Measurements from ENCODE around the gene DUS3L. TPM values are rescaled to one million over a fixed set of nuclear protein-coding genes. Genes with fewer than 3 reads are reported as not detected.

Gene DUS3L
- total RNA-seq, 1 experiment from 2014 or later: 35.6 TPM

- no peaks in the 10 kb centered on the region for H3K9me3 ChIP-seq (replicated peaks)
- H3K36me3 ChIP-seq: no peaks in the 10 kb centered on the region
- no peak for DNase-seq (ENCODE audit: low read depth in 1 of 2, low spot score in 2 of 2)
- H3K27ac ChIP-seq: no peak overlapping the region
- H3K27me3 ChIP-seq (replicated peaks): no peaks in the 10 kb centered on the region
- peak overlapping the region; percentile 38 for H3K4me3 ChIP-seq
- peaks cover 8% of the 10 kb centered on the region for H3K4me1 ChIP-seq (replicated peaks)
Measured at GRCh38 chr19:5827342-5827890, 36.5 kb upstream of the DUS3L start.

- Histone ChIP-seq H3K27me3 (replicated peaks) (no peaks in the 10 kb centered on the region), H3K27ac (no peak overlapping the region), H3K4me3 (no peak overlapping the region), H3K9me3 (replicated peaks) (no peaks in the 10 kb centered on the region), H3K4me1 (replicated peaks) (peaks cover 8% of the 10 kb centered on the region), H3K36me3 (no peaks in the 10 kb centered on the region)
- no peak for DNase-seq (ENCODE audit: low read depth in 1 of 2, low spot score in 2 of 2)
Measured at GRCh38 chr19:5826531-5827341, 35.8 kb upstream of the DUS3L start.

DNA sequence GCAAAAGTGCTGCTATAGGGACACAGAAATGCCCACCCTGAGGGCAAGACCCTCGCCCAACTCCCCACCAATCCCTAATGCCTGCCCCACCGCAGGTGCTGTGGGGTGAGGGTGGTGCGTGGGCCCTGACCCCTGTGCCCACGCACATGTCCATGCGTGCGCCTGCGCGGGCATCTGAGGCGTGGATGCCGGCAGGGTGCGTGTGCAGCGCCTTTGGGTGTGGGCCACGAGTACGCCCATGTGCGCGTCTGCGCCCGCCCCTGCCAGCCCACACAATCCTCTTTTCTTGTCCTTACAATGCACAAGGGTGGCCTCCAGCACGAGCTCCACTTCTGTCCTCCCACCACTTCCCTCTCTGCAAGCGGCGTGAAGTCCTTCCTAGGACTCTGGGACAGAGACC lies 34.2 kb upstream of the DUS3L start:
- no peak for DNase-seq (ENCODE audit: low read depth in 1 of 2, low spot score in 2 of 2)
- Histone ChIP-seq H3K27me3 (replicated peaks) (no peaks in the 10 kb centered on the region), H3K9me3 (replicated peaks) (no peaks in the 10 kb centered on the region), H3K4me3 (no peak overlapping the region), H3K27ac (no peak overlapping the region), H3K36me3 (no peaks in the 10 kb centered on the region), H3K4me1 (replicated peaks) (peaks cover 8% of the 10 kb centered on the region)

- Histone ChIP-seq H3K4me1 (replicated peaks) (peaks cover 8% of the 10 kb centered on the region), H3K36me3 (no peaks in the 10 kb centered on the region), H3K27ac (no peak overlapping the region), H3K27me3 (replicated peaks) (no peaks in the 10 kb centered on the region), H3K9me3 (replicated peaks) (no peaks in the 10 kb centered on the region), H3K4me3 (no peak overlapping the region)
- no peak for DNase-seq (ENCODE audit: low read depth in 1 of 2, low spot score in 2 of 2)
Measured at GRCh38 chr19:5824751-5825150, 33.8 kb upstream of the DUS3L start.

DNA sequence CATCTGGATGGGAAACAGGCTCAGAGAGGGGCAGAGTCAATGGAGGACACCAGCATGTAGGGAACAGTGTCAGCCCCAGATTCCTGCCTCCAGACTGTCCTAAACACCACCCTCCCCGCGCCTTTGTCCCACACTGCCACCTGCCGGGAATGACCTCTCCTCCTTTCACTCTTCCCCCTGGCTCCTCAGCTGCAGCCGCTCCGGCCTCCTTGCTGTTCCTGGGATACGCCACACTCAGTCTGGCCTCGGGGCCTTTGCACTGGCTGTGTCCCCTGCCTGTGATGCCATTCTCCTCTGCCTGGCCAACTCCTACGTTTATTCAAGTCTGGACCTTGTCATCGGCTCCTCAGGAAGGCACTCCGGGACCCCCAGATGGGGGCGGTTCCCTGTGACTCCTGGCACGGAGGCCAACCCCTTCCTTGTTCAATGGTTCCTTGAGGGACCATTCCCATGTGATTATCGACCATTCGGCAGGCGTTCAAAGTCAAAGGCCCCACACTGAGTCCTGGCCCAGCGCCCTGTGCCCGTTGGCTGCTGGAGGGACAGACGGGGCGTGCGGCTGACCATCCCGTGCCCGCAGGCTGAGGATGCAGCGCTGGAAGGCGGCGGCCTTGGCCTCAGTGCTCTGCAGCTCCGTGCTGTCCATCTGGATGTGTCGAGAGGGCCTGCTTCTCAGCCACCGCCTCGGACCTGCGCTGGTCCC lies 32.8 kb upstream of the DUS3L start:
- no peak for DNase-seq (ENCODE audit: low read depth in 1 of 2, low spot score in 2 of 2)
- Histone ChIP-seq H3K36me3 (no peaks in the 10 kb centered on the region), H3K27me3 (replicated peaks) (no peaks in the 10 kb centered on the region), H3K4me3 (no peak overlapping the region), H3K27ac (no peak overlapping the region), H3K4me1 (replicated peaks) (peaks cover 8% of the 10 kb centered on the region), H3K9me3 (replicated peaks) (no peaks in the 10 kb centered on the region)

DNA sequence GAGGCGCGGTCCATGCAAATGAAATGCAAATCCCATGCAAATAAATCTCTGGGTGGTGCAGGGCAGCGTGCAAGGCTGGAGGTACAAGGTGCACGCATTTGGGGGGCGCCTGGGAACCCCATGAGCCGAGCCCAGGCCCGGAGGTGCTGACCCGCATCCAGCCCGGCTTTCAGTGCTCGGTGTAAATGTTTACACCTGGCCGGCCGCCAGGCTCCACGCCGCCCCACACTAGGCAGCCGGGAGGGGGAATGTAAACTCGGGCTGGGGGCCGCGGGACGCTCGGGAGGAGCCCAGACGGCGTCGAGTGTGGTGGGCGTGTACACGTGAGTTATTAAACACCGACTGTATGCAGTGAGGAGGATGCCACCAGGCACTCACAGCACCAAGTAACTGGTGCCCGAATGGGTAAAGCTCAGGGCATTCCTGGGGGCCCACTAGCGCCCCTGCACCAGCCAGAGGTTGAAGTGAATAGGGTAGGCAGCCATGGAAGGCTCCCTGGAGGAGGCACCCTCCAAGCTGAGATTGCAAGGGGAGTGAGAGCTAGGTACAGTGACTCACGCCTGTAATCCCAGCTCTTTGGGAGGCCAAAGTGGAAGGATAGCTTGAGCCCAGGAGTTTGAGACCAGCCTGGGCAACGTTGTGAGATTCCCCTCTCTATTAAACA lies 31.4 kb upstream of the DUS3L start:
- Histone ChIP-seq H3K9me3 (replicated peaks) (no peaks in the 10 kb centered on the region), H3K4me3 (no peak overlapping the region), H3K27ac (no peak overlapping the region), H3K4me1 (replicated peaks) (no peaks in the 10 kb centered on the region), H3K27me3 (replicated peaks) (no peaks in the 10 kb centered on the region), H3K36me3 (no peaks in the 10 kb centered on the region)
- no peak for DNase-seq (ENCODE audit: low read depth in 1 of 2, low spot score in 2 of 2)

DNA sequence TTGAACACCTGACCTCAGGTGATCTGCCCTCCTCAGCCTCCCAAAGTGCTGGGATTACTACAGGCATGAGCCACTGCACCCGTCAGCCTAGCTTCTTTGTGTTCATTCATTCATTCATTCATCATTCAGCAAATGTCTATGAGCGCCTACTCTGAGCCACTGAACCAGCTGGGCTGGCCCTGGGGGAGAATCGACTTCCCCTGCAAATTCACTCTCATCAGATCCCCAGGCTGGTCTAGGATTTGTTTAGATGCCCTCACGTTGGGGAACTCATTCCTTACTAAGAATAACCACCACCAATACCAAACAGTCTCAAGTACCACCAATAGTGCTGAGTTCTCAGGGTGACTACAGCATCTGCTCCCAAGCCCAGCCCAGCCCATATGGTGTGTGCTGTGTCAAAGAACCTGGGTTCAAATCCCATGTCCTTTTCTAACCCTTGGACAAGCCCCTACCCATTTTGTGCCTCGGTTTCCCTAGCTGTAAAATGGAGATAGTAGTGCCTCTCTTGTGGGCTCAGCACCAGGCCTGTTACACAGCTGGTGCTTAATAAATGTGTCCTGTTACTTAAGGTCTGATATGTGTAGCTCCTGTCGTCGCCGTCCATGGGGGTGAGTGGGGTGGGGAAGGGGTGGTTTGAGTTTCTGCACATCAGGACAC lies 30.7 kb upstream of the DUS3L start:
- Histone ChIP-seq H3K4me1 (replicated peaks) (no peaks in the 10 kb centered on the region), H3K36me3 (no peaks in the 10 kb centered on the region), H3K27ac (no peak overlapping the region), H3K27me3 (replicated peaks) (no peaks in the 10 kb centered on the region), H3K4me3 (no peak overlapping the region), H3K9me3 (replicated peaks) (no peaks in the 10 kb centered on the region)
- DNase-seq (ENCODE audit: low read depth in 1 of 2, low spot score in 2 of 2): no peak

GRCh38 chr19:5820785-5821184 lies 29.8 kb upstream of the DUS3L start:
- H3K4me1 ChIP-seq (replicated peaks): no peaks in the 10 kb centered on the region
- H3K9me3 ChIP-seq (replicated peaks): no peaks in the 10 kb centered on the region
- no peaks in the 10 kb centered on the region for H3K27me3 ChIP-seq (replicated peaks)
- H3K4me3 ChIP-seq: no peak overlapping the region
- H3K36me3 ChIP-seq: no peaks in the 10 kb centered on the region
- no peak overlapping the region for H3K27ac ChIP-seq
- no peak for DNase-seq (ENCODE audit: low read depth in 1 of 2, low spot score in 2 of 2)

DNA sequence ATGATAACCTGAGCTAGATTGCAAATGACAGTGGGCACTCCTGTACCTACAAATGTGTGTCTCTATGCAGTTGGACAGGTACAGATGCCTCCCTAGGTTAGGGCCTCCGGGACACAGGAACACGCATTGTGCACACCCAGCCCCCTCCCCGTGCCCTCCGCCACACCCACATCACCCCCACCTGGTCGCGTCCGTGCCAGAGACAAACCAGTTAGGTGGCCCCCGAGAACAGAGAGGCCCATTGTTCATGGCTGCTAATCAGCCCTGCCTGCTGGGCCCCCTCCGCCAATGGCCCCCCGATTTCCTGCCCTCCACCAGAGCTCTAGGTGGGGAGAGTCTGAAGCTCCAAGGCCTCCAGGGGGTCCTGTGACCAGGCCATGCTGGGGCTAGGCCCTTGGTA lies 27.6 kb upstream of the DUS3L start:
- no peaks in the 10 kb centered on the region for H3K9me3 ChIP-seq (replicated peaks)
- no peak overlapping the region for H3K27ac ChIP-seq
- no peaks in the 10 kb centered on the region for H3K27me3 ChIP-seq (replicated peaks)
- H3K36me3 ChIP-seq: no peaks in the 10 kb centered on the region
- H3K4me3 ChIP-seq: no peak overlapping the region
- no peak for DNase-seq (ENCODE audit: low read depth in 1 of 2, low spot score in 2 of 2)
- no peaks in the 10 kb centered on the region for H3K4me1 ChIP-seq (replicated peaks)

DNA sequence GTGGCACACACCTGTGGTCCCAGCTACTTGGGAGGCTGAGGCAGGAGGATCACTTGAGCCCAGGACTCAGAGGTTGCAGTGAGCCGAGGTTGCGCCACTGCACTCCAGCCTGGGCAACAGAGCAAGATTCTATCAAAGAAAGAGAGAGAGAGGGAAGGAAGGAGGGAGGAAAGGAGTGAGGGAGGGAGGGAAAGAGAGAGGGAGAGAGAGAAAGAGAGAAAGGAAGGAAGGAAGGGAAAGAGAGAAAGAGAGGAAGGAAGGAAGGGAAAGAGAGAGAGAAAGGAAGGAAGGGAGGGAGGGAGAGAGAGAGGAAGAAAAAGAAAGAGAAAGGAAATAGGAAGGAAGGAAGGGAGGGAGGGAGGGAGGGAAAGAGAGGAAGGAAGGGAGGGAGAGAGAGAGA lies 26.3 kb upstream of the DUS3L start:
- no peak for DNase-seq (ENCODE audit: low read depth in 1 of 2, low spot score in 2 of 2)

DNA sequence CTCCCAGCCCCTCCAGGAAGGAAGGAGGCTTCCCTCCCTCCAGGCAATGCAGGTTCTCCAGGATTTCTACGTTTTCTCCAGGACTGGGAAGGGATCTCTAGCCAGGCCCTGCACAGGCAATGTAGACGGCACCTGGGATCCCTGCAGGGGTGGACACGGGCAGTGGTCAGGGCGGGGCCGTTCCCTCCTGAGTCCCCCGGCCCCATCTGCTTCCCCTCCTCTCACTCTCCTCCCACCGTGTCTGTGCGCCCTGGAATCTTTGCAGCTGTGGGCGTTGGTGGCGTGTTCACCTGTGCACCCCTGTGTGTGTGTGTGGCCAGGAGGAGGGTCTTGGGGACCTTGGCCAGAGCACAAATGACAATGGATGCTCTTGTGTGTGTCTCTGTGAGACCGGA lies 23.9 kb upstream of the DUS3L start:
- Histone ChIP-seq H3K4me3 (no peak overlapping the region), H3K27ac (no peak overlapping the region), H3K9me3 (replicated peaks) (no peaks in the 10 kb centered on the region), H3K27me3 (replicated peaks) (no peaks in the 10 kb centered on the region), H3K4me1 (replicated peaks) (no peaks in the 10 kb centered on the region), H3K36me3 (no peaks in the 10 kb centered on the region)
- no peak for DNase-seq (ENCODE audit: low read depth in 1 of 2, low spot score in 2 of 2)

More for the DNA sequence above, 26.3 kb upstream of the DUS3L start:
- Histone ChIP-seq H3K36me3 (no peaks in the 10 kb centered on the region), H3K27ac (no peak overlapping the region), H3K27me3 (replicated peaks) (no peaks in the 10 kb centered on the region), H3K4me3 (no peak overlapping the region), H3K4me1 (replicated peaks) (no peaks in the 10 kb centered on the region), H3K9me3 (replicated peaks) (no peaks in the 10 kb centered on the region)

DNA sequence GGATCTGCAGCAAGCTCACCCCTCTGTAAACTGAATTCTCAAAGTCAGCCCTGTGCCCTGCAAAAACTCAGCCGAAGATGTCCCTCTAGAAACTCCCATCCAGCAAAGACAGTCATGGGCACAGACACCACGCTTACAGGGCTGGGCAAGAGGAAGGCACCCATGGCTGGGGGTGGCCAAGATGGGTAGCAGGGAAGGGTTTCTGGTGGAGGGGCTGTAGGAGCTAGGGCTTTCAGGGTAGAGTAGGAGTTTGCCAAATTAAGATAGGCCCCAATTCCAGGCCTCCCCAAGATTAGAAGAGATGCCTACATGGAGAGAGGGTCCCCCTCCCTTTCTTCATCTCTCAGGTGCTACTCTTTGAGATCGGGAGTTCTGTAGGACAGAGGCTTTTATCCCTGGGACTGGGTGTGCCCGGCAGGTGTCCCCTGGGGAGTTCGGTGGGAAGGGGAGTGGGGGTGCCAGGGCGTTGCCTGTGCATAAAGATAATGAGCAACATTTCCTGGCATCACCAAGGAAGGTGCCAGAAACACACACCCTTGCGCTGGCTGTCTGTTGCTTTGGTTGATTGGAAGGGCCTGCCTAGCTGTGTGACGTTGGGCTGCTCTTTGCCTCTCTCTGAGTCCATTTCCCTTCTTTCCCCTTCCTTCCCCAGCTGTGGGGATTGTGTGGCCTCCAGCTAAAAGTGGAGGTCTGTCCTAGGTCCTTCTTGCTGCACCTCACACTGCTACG lies 23.3 kb upstream of the DUS3L start:
- no peaks in the 10 kb centered on the region for H3K36me3 ChIP-seq
- no peaks in the 10 kb centered on the region for H3K27me3 ChIP-seq (replicated peaks)
- no peaks in the 10 kb centered on the region for H3K9me3 ChIP-seq (replicated peaks)
- H3K4me1 ChIP-seq (replicated peaks): no peaks in the 10 kb centered on the region
- H3K4me3 ChIP-seq: no peak overlapping the region
- DNase-seq (ENCODE audit: low read depth in 1 of 2, low spot score in 2 of 2): no peak
- H3K27ac ChIP-seq: no peak overlapping the region

DNA sequence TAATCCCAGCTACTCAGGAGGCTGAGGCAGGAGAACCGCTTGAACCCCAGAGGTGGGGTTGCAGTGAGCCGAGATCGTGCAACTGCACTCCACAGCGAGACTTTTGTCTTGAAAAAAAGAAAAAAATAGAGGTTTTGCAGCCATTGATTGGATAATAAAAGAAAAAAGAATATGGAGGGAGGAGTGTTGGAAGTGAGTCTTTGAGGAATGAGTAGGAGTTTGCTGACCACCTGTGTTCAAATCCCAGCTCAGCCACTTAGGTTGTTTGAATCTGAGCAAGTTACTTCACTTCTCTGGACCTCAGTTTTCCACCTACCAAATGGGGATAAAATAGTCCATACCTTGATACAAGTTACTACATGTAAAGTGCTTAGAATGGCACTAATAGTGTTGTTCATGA lies 20.2 kb upstream of the DUS3L start:
- Histone ChIP-seq H3K36me3 (no peaks in the 10 kb centered on the region), H3K9me3 (replicated peaks) (no peaks in the 10 kb centered on the region), H3K27ac (no peak overlapping the region), H3K4me3 (no peak overlapping the region), H3K4me1 (replicated peaks) (peaks cover 2% of the 10 kb centered on the region), H3K27me3 (replicated peaks) (0 out of 2 replicates have a peak, but pooled peaks cover under 1% of the 10 kb centered on the region)
- no peak for DNase-seq (ENCODE audit: low read depth in 1 of 2, low spot score in 2 of 2)
